PFSK-1 (cell line): Measurements from ENCODE around the gene SPATA45.

Experiments
- FOXP2 ChIP-seq: optimal IDR thresholded peaks from 2 replicates; pipeline ENCODE3; 2011; ENCODE audit warnings: borderline replicate concordance, control low read depth, inconsistent platforms; ENCODE audit not compliant: insufficient read depth; ENCODE audit errors: extremely low read length, extremely low read depth
- POLR2AphosphoS5 ChIP-seq: IDR thresholded peaks from 2 replicates; pipeline ENCODE4 v1.6.1; 2012; ENCODE audit warnings: low read depth, mild to moderate bottlenecking, control low read depth, low read length, moderate library complexity
- SIN3A ChIP-seq: IDR thresholded peaks from 2 replicates; pipeline ENCODE4 v1.6.1; 2012; ENCODE audit warnings: mild to moderate bottlenecking, low read length, moderate library complexity, borderline replicate concordance; ENCODE audit not compliant: insufficient read depth
- TAF1 ChIP-seq: IDR thresholded peaks from 2 replicates; pipeline ENCODE4 v1.6.1; 2012; ENCODE audit warnings: low read length, control low read depth, borderline replicate concordance; ENCODE audit not compliant: insufficient read depth
- TF ChIP-seq, protein P1 (sequence below), 2 experiments: IDR thresholded peaks; 2 replicates each; pipeline versions ENCODE4 v1.6.1 to v1.8.0; 2011 to 2012; ENCODE audit warnings: low read depth in 2 of 2, low read length in 2 of 2, control low read depth in 1 of 2, inconsistent platforms in 1 of 2, mild to moderate bottlenecking in 1 of 2, moderate library complexity in 1 of 2; ENCODE audit not compliant: insufficient read depth in 1 of 2

Gene SPATA45

DNA sequence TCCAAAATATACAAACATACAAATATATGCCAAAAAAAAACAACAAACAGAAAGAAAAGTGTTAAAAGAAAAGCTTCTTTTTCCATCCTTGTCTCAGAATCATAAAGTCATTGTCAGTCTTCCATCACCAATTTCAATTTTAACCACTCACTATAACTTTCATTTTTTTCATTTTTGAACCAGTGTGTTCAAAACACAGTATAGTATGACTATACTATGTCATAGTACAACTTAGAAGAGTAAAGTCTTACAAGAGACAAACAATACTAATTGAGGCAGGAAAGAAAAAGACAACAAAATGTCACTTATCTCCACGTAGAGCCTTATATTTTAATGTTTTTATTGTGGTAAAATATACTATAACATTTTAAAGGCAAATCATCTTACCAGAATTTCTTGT, 63.5 kb downstream of the SPATA45 start:
- TF ChIP-seq SIN3A (no peak), TAF1 (no peak), FOXP2 (no peak), POLR2AphosphoS5 (no peak)
- TF ChIP-seq, protein P1, sequence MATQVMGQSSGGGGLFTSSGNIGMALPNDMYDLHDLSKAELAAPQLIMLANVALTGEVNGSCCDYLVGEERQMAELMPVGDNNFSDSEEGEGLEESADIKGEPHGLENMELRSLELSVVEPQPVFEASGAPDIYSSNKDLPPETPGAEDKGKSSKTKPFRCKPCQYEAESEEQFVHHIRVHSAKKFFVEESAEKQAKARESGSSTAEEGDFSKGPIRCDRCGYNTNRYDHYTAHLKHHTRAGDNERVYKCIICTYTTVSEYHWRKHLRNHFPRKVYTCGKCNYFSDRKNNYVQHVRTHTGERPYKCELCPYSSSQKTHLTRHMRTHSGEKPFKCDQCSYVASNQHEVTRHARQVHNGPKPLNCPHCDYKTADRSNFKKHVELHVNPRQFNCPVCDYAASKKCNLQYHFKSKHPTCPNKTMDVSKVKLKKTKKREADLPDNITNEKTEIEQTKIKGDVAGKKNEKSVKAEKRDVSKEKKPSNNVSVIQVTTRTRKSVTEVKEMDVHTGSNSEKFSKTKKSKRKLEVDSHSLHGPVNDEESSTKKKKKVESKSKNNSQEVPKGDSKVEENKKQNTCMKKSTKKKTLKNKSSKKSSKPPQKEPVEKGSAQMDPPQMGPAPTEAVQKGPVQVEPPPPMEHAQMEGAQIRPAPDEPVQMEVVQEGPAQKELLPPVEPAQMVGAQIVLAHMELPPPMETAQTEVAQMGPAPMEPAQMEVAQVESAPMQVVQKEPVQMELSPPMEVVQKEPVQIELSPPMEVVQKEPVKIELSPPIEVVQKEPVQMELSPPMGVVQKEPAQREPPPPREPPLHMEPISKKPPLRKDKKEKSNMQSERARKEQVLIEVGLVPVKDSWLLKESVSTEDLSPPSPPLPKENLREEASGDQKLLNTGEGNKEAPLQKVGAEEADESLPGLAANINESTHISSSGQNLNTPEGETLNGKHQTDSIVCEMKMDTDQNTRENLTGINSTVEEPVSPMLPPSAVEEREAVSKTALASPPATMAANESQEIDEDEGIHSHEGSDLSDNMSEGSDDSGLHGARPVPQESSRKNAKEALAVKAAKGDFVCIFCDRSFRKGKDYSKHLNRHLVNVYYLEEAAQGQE (IDR thresholded peaks at IDR 0.05; ENCODE audit: insufficient read depth in 1 of 2, low read depth in 2 of 2, low read length in 2 of 2), result no peak

DNA sequence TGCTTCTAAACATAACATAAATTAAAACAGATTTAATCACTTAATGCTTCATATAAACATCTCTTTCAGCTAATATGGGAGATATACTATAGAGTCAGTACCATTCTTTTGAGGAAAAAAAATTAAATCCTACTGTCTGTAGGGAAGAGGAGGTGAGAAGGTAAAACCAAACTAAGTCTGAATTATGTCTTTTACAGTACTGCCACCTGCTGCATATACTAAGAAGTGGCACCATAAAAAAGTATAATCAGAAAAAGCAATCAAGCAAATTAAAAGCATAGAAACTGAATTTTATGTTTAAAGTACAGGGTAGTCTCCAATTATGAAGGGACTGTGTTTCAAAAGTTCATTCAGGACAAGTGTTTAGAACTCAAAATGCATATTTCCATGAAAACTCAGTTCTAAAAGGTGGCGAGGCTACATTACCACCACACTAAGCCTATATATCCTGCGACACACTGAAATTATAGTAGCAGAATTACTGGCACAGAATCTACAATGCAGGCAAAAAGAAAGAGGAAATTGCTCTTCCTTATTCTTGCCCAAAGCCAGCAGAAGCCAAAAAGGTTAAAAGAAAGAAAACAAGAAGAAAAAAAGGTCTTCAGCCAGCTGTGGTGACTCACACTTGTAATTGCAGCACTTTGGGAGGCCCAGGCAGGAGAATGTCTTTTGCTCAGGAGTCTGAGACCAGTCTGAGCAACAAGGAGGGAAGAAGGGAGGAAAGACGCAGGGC, 64.9 kb downstream of the SPATA45 start:
- TF ChIP-seq TAF1, result no peak
- TF ChIP-seq POLR2AphosphoS5, result no peak
- no peak for TF ChIP-seq SIN3A
- TF ChIP-seq, protein P1 (IDR thresholded peaks at IDR 0.05; ENCODE audit: insufficient read depth in 1 of 2, low read depth in 2 of 2, low read length in 2 of 2), result no peak
- no peak for TF ChIP-seq FOXP2

DNA sequence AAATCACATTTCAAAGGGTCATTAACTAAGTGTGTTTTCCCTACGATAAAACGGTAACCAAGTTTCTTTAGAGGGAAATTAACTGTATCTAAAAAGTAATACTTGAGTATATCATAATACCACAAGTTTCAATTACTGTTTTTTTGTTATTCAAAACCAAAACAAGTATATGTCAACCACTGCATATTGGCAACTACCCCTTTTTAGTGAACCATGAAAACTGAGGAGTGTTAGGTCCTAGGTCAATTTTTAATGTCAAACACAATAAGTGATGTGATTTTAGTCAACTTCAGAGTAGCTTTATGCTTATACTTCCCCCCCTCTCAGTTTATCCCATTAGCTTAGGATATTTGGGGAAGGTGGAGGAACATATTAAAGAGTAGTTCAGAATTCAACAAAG, 66.2 kb downstream of the SPATA45 start:
- TF ChIP-seq TAF1, result no peak
- TF ChIP-seq, protein P1 (IDR thresholded peaks at IDR 0.05; ENCODE audit: insufficient read depth in 1 of 2, low read depth in 2 of 2, low read length in 2 of 2), result no peak
- TF ChIP-seq SIN3A, result no peak
- no peak for TF ChIP-seq FOXP2
- no peak for TF ChIP-seq POLR2AphosphoS5

DNA sequence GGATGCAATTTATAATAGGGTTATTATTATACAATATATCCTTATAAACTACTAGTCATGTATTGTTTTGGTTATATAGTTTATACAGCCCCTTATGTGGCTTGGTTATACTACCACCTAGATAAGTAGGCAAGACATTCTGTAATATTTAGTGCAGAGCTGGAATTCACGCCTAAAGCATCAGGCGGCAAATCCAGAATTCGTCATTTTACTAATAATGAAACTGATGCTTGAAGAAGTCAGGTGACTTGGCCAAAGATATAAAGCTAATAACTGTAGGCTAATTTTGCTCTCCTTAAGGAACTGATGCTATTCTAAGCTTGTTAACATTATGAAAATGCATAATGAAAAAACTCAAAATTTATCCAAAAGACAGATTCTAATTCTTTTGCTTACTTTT, 66.7 kb downstream of the SPATA45 start:
- TF ChIP-seq, protein P1 (IDR thresholded peaks at IDR 0.05; ENCODE audit: insufficient read depth in 1 of 2, low read depth in 2 of 2, low read length in 2 of 2), result no peak
- TF ChIP-seq SIN3A (no peak), FOXP2 (no peak), TAF1 (no peak), POLR2AphosphoS5 (no peak)
